Mesenchymal stem cell (in vitro differentiated cells and primary cell): ENCODE data around the gene CASTOR1.

Experiments
- DNase-seq: peaks from one replicate; pipeline ENCODE4 v3.0.0-alpha.2; 2013
- H2AFZ ChIP-seq: one replicate; pipeline ENCODE4 v1.6.1; 2013; ENCODE audit warnings: low read depth, mild to moderate bottlenecking, control low read depth, inconsistent platforms, low read length, moderate library complexity
- H2AK5ac ChIP-seq: 2 replicates; pipeline ENCODE4 v1.6.1; 2013; ENCODE audit warnings: low read length, moderate library complexity, mild to moderate bottlenecking, inconsistent platforms; ENCODE audit not compliant: severe bottlenecking
- H2BK120ac ChIP-seq: one replicate; pipeline ENCODE4 v1.6.1; 2013; ENCODE audit warnings: low read depth, mild to moderate bottlenecking, inconsistent platforms, low read length, moderate library complexity
- H2BK12ac ChIP-seq, 2 experiments: one replicate each; pipeline ENCODE4 v1.6.1; 2013; ENCODE audit warnings: inconsistent platforms in 2 of 2, low read length in 2 of 2, mild to moderate bottlenecking in 2 of 2, moderate library complexity in 2 of 2, control low read depth in 1 of 2
- H2BK15ac ChIP-seq: one replicate; pipeline ENCODE4 v1.6.1; 2013; ENCODE audit warnings: mild to moderate bottlenecking, low read depth, inconsistent platforms; ENCODE audit not compliant: poor library complexity, severe bottlenecking
- H2BK5ac ChIP-seq: 2 replicates; pipeline ENCODE4 v1.6.1; 2013; ENCODE audit warnings: low read depth, mild to moderate bottlenecking, low read length, control low read depth, inconsistent platforms; ENCODE audit not compliant: poor library complexity, severe bottlenecking
- H3K14ac ChIP-seq, 2 experiments: one replicate each; pipeline ENCODE4 v1.6.1; 2013; ENCODE audit warnings: inconsistent platforms in 2 of 2, low read length in 2 of 2, control low read depth in 1 of 2, mild to moderate bottlenecking in 1 of 2, moderate library complexity in 1 of 2
- H3K18ac ChIP-seq, 2 experiments: one replicate each; pipeline ENCODE4 v1.6.1; 2013; ENCODE audit warnings: inconsistent platforms in 2 of 2, low read length in 2 of 2, control low read depth in 1 of 2, low read depth in 1 of 2, mild to moderate bottlenecking in 1 of 2
- H3K23ac ChIP-seq, 2 experiments: one replicate each; pipeline ENCODE4 v1.6.1; 2013; ENCODE audit warnings: inconsistent platforms in 2 of 2, low read length in 2 of 2, mild to moderate bottlenecking in 2 of 2, moderate library complexity in 2 of 2, control low read depth in 1 of 2
- H3K27ac ChIP-seq: 2 replicates; pipeline ENCODE4 v1.5.1; 2013; ENCODE audit warnings: mild to moderate bottlenecking, moderate library complexity, low read length, control low read depth, inconsistent platforms; ENCODE audit not compliant: poor library complexity, severe bottlenecking
- H3K27me3 ChIP-seq, 2 experiments: 2 replicates each; pipeline versions ENCODE4 v1.6.1 to v1.7.0; 2013; ENCODE audit warnings: low read length in 2 of 2, mild to moderate bottlenecking in 2 of 2, moderate library complexity in 2 of 2, control low read depth in 1 of 2, inconsistent platforms in 1 of 2; ENCODE audit not compliant: control insufficient read depth in 1 of 2, insufficient read depth in 1 of 2
- H3K36me3 ChIP-seq, 2 experiments: 2 replicates each; pipeline versions ENCODE4 v1.6.1 to v1.7.0; 2013; ENCODE audit warnings: low read length in 2 of 2, control low read depth in 1 of 2, inconsistent platforms in 1 of 2, low read depth in 1 of 2, mild to moderate bottlenecking in 1 of 2; ENCODE audit not compliant: insufficient read depth in 2 of 2, control insufficient read depth in 1 of 2
- H3K4ac ChIP-seq, 2 experiments: one replicate each; pipeline ENCODE4 v1.6.1; 2013; ENCODE audit warnings: inconsistent platforms in 2 of 2, low read length in 2 of 2, mild to moderate bottlenecking in 2 of 2, moderate library complexity in 2 of 2, control low read depth in 1 of 2, low read depth in 1 of 2
- H3K4me1 ChIP-seq: 2 replicates; pipeline ENCODE4 v1.6.1; 2013; ENCODE audit warnings: low read depth, low read length, control low read depth; ENCODE audit not compliant: control insufficient read depth, insufficient read depth
- H3K4me2 ChIP-seq: 2 replicates; pipeline ENCODE4 v1.6.1; 2013; ENCODE audit warnings: low read length, mild to moderate bottlenecking, inconsistent platforms; ENCODE audit not compliant: poor library complexity, severe bottlenecking
- H3K4me3 ChIP-seq, 2 experiments: 2 replicates each; pipeline versions ENCODE4 v1.5.1 to v1.7.0; 2013; ENCODE audit warnings: low read length in 2 of 2, mild to moderate bottlenecking in 2 of 2, control low read depth in 1 of 2, low read depth in 1 of 2; ENCODE audit not compliant: insufficient read depth in 1 of 2
- H3K79me1 ChIP-seq: replicated peaks from 2 replicates; pipeline ENCODE4 v1.6.1; 2013; ENCODE audit warnings: mild to moderate bottlenecking, control low read depth, low read length, inconsistent platforms; ENCODE audit not compliant: poor library complexity, severe bottlenecking
- H3K9ac ChIP-seq: 2 replicates; pipeline ENCODE4 v1.7.0; 2013; ENCODE audit warnings: mild to moderate bottlenecking, low read length, moderate library complexity
- H3K9me3 ChIP-seq: 2 replicates; pipeline ENCODE4 v1.7.0; 2013; ENCODE audit warnings: mild to moderate bottlenecking, low read length; ENCODE audit not compliant: control insufficient read depth
- H4K8ac ChIP-seq: one replicate; pipeline ENCODE4 v1.6.1; 2013; ENCODE audit warnings: inconsistent platforms, mild to moderate bottlenecking, low read length, moderate library complexity
- H4K91ac ChIP-seq: one replicate; pipeline ENCODE4 v1.6.1; 2013; ENCODE audit warnings: mild to moderate bottlenecking, low read length, inconsistent platforms
- WGBS: methylation state at CpG from one replicate; pipeline ENCODE4 v1.1.7; 2013; ENCODE audit warnings: mixed read lengths; 5-methylcytosine and 5-hydroxymethylcytosine counted together

Gene CASTOR1

GRCh38 chr22:30326706-30327362 is 37.5 kb upstream of the CASTOR1 start, which contains the start of gene TBC1D10A:
Gene TBC1D10A (minus strand): TSS chr22:30326941. CDS start chr22:30326881, 60 bp downstream.
- Histone ChIP-seq H3K79me1 (peaks cover 4% of the 10 kb centered on the region), H3K36me3 (peaks cover 12 to 24% of the 10 kb centered on the region in 2 experiments), H3K4me3 (peak within 1 kb of the TSS; percentile 82 to 98), H4K91ac (peak within 1 kb of the TSS; percentile 76), H3K27ac (peak within 1 kb of the TSS; percentile 53), H2BK15ac (peak within 1 kb of the TSS; percentile 83), H2BK5ac (peak within 1 kb of the TSS; percentile 93), H3K4me1 (peaks cover 25% of the 10 kb centered on the region), H4K8ac (peak within 1 kb of the TSS; percentile 52), H3K18ac (peak within 1 kb of the TSS; percentile 79 to 98), H3K9me3 (no peaks in the 10 kb centered on the region), H3K4ac (peak within 1 kb of the TSS; percentile 73 to 75), H3K14ac (peak within 1 kb of the TSS in 1 of 2 experiments; percentile 97), H3K9ac (peak within 1 kb of the TSS; percentile 90), H3K4me2 (peak within 1 kb of the TSS; percentile 90), H2AFZ (peak within 1 kb of the TSS; percentile 97), H2BK12ac (peak within 1 kb of the TSS in 1 of 2 experiments; percentile 77), H2BK120ac (peak within 1 kb of the TSS; percentile 80), H3K27me3 (no peaks in the 10 kb centered on the region), H3K23ac (no peak within 1 kb of the TSS), H2AK5ac (peak within 1 kb of the TSS; percentile 17)
- under 1% methylated on average over 40 of the region's 69 CpGs for WGBS
- DNase-seq = peak; percentile 86

- DNase-seq = peak; percentile 47
- peak overlapping the region; percentile 80 for H2BK120ac ChIP-seq
- H3K4me2 ChIP-seq = peak overlapping the region; percentile 72
- WGBS = 3% methylated on average over 24 of the region's 34 CpGs
- peak overlapping the region; percentile 79 to 98 for H3K18ac ChIP-seq
- H3K4me1 ChIP-seq = peaks cover 27% of the 10 kb centered on the region
- H3K36me3 ChIP-seq = peaks cover 14 to 23% of the 10 kb centered on the region in 2 experiments
- no peak overlapping the region for H3K23ac ChIP-seq
- no peaks in the 10 kb centered on the region for H3K27me3 ChIP-seq
- peak overlapping the region; percentile 82 to 98 for H3K4me3 ChIP-seq
- no peaks in the 10 kb centered on the region for H3K9me3 ChIP-seq
- H2BK12ac ChIP-seq = peak overlapping the region in 1 of 2 experiments; percentile 77
- peak overlapping the region; percentile 76 for H4K91ac ChIP-seq
- H2AFZ ChIP-seq = no peak overlapping the region
- H4K8ac ChIP-seq = no peak overlapping the region
- H2BK5ac ChIP-seq = peak overlapping the region; percentile 93
- peak overlapping the region; percentile 90 for H3K9ac ChIP-seq
- H3K79me1 ChIP-seq = peaks cover 4% of the 10 kb centered on the region
- no peak overlapping the region for H2AK5ac ChIP-seq
- H2BK15ac ChIP-seq = peak overlapping the region; percentile 83
- H3K27ac ChIP-seq = peak overlapping the region; percentile 45
- peak overlapping the region; percentile 42 to 56 for H3K4ac ChIP-seq
- H3K14ac ChIP-seq = peak overlapping the region in 1 of 2 experiments; percentile 97
Measured at GRCh38 chr22:30326255-30326705, 37.0 kb upstream of the CASTOR1 start.

DNA sequence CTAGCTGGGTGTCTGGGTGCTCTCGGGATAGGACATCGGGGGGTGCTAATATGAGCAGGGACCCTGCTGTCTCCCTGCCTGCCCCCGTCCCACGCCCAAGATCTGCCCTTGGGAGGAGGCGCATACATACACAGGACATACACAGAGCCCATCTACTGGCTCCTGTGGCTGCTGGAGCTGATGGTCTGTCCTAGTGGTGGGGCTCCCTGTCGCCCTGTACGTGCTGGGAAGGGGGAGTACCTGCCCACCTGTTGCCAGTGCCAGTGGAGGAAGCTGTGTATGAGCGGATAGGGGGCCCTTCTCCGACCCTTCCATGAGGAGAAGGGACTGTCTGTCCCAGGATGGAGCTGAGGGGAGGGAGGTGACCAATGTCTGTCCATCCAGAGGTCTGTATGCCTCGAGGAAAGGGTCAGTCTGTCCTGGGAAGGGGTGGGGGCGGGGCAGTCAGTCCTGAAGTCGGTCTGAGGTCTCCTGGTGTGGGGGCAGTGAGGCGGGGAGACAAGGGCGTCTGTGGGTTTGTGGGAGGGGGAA is 36.5 kb upstream of the CASTOR1 start:
- no peaks in the 10 kb centered on the region for H3K27me3 ChIP-seq
- H3K9me3 ChIP-seq = no peaks in the 10 kb centered on the region
- peaks cover 13 to 20% of the 10 kb centered on the region in 2 experiments for H3K36me3 ChIP-seq
- H4K91ac ChIP-seq = peak overlapping the region; percentile 76
- 50% methylated on average over 12 of the region's 14 CpGs for WGBS
- H3K4ac ChIP-seq = peak overlapping the region; percentile 65 to 75
- peak overlapping the region; percentile 31 to 98 for H3K18ac ChIP-seq
- H4K8ac ChIP-seq = peak overlapping the region; percentile 52
- H2AK5ac ChIP-seq = no peak overlapping the region
- H3K9ac ChIP-seq = peak overlapping the region; percentile 90
- no peak for DNase-seq
- H2BK12ac ChIP-seq = peak overlapping the region; percentile 4 to 91
- no peak overlapping the region for H2AFZ ChIP-seq
- H2BK5ac ChIP-seq = no peak overlapping the region
- H3K4me3 ChIP-seq = peak overlapping the region; percentile 82 to 98
- peak overlapping the region; percentile 80 for H2BK120ac ChIP-seq
- peaks cover 9% of the 10 kb centered on the region for H3K79me1 ChIP-seq
- H3K4me1 ChIP-seq = peaks cover 27% of the 10 kb centered on the region
- H3K27ac ChIP-seq = peak overlapping the region; percentile 45
- peak overlapping the region; percentile 64 for H3K4me2 ChIP-seq
- H2BK15ac ChIP-seq = peak overlapping the region; percentile 68
- H3K23ac ChIP-seq = no peak overlapping the region
- peak overlapping the region in 1 of 2 experiments; percentile 89 for H3K14ac ChIP-seq
